Measurements from ENCODE around the gene PCDHGA11.

PCDHGA11 gene

DNA sequence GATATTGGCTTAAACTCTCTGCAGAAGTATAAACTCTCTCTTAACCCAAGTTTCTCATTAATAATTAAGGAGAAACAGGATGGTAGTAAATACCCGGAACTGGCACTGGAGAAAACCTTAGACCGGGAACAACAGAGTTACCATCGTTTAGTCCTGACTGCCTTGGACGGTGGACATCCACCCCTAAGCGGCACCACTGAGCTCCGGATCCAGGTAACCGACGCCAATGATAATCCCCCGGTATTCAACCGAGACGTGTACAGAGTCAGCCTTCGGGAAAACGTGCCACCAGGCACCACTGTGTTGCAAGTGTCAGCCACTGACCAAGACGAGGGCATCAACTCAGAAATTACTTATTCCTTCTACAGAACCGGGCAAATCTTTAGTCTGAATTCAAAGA, 22.2 kb upstream of the PCDHGA11 start:
- no peak for TF ChIP-seq TAF1 (IDR thresholded peaks at IDR 0.05; ENCODE audit: borderline replicate concordance, insufficient read depth, low read length)
- no peak for TF ChIP-seq SIN3A (IDR thresholded peaks at IDR 0.05; ENCODE audit: borderline replicate concordance, insufficient read depth, low read length)
- no peak for TF ChIP-seq POLR2AphosphoS5 (IDR thresholded peaks at IDR 0.05; ENCODE audit: low read depth, low read length)
- no peak for TF ChIP-seq FOXP2 (optimal IDR thresholded peaks at IDR 0.05; ENCODE audit: borderline replicate concordance, extremely low read depth, extremely low read length, insufficient read depth)
- TF ChIP-seq, protein P1, sequence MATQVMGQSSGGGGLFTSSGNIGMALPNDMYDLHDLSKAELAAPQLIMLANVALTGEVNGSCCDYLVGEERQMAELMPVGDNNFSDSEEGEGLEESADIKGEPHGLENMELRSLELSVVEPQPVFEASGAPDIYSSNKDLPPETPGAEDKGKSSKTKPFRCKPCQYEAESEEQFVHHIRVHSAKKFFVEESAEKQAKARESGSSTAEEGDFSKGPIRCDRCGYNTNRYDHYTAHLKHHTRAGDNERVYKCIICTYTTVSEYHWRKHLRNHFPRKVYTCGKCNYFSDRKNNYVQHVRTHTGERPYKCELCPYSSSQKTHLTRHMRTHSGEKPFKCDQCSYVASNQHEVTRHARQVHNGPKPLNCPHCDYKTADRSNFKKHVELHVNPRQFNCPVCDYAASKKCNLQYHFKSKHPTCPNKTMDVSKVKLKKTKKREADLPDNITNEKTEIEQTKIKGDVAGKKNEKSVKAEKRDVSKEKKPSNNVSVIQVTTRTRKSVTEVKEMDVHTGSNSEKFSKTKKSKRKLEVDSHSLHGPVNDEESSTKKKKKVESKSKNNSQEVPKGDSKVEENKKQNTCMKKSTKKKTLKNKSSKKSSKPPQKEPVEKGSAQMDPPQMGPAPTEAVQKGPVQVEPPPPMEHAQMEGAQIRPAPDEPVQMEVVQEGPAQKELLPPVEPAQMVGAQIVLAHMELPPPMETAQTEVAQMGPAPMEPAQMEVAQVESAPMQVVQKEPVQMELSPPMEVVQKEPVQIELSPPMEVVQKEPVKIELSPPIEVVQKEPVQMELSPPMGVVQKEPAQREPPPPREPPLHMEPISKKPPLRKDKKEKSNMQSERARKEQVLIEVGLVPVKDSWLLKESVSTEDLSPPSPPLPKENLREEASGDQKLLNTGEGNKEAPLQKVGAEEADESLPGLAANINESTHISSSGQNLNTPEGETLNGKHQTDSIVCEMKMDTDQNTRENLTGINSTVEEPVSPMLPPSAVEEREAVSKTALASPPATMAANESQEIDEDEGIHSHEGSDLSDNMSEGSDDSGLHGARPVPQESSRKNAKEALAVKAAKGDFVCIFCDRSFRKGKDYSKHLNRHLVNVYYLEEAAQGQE (IDR thresholded peaks at IDR 0.05; ENCODE audit: insufficient read depth in 1 of 2, low read depth in 2 of 2, low read length in 2 of 2), result no peak

DNA sequence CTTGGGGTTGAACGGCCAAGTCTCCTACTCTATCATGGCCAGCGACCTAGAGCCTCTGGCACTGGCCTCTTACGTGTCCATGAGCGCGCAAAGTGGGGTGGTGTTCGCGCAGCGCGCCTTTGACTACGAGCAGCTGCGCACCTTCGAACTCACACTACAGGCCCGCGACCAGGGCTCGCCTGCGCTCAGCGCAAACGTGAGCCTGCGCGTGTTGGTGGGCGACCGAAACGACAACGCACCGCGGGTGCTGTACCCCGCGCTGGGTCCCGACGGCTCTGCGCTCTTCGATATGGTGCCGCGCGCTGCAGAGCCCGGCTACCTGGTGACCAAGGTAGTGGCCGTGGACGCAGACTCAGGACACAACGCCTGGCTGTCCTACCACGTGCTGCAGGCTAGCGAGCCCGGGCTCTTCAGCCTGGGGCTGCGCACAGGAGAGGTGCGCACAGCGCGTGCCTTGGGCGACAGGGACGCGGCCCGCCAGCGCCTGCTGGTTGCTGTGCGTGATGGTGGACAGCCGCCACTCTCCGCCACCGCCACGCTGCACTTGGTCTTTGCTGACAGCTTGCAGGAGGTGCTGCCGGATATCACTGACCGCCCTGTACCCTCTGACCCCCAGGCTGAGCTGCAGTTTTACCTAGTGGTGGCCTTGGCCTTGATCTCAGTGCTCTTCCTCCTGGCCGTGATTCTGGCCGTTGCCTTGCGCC, 21.1 kb upstream of the PCDHGA11 start:
- TF ChIP-seq FOXP2 (optimal IDR thresholded peaks at IDR 0.05; ENCODE audit: borderline replicate concordance, extremely low read depth, extremely low read length, insufficient read depth) (no peak), POLR2AphosphoS5 (IDR thresholded peaks at IDR 0.05; ENCODE audit: low read depth, low read length) (no peak), SIN3A (IDR thresholded peaks at IDR 0.05; ENCODE audit: borderline replicate concordance, insufficient read depth, low read length) (no peak), TAF1 (IDR thresholded peaks at IDR 0.05; ENCODE audit: borderline replicate concordance, insufficient read depth, low read length) (no peak)
- TF ChIP-seq, protein P1 (IDR thresholded peaks at IDR 0.05; ENCODE audit: insufficient read depth in 1 of 2, low read depth in 2 of 2, low read length in 2 of 2), result no peak

DNA sequence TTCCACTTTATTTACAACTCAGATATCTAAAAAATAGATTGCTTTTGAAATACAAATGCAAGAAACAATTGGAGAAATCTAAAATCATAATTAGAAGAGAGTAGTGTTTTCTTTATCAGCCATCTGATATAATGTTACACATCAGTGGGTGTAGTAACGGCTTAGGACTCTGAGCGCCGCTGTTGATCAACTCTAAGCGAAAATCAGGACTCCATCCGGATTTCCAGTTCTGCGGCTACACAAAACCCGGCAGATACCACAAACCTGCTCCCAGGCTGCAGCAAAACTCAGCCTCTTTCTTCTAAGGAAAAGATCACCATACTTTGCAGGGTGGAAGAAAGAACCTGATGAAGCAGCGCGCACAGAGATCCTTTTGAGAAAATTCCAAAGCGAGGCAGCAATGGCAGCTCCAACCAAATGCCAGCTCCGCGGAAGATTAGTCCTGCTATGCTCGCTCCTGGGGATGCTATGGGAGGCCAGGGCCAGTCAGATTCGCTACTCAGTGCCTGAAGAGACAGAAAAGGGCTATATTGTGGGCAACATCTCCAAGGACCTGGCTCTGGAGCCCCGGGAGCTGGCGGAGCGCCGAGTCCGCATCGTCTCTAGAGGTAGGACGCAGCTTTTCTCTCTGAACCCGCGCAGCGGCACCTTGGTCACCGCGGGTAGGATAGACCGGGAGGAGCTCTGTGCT, 18.2 kb upstream of the PCDHGA11 start, which contains the start of gene PCDHGA9:
Gene PCDHGA9, plus strand, starts transcription at position 226 of the 691 bp plus-strand sequence. Its CDS starts 175 bp downstream, at position 401.
- TF ChIP-seq FOXP2 (optimal IDR thresholded peaks at IDR 0.05; ENCODE audit: borderline replicate concordance, extremely low read depth, extremely low read length, insufficient read depth) (no peak), TAF1 (IDR thresholded peaks at IDR 0.05; ENCODE audit: borderline replicate concordance, insufficient read depth, low read length) (no peak), SIN3A (IDR thresholded peaks at IDR 0.05; ENCODE audit: borderline replicate concordance, insufficient read depth, low read length) (no peak), POLR2AphosphoS5 (IDR thresholded peaks at IDR 0.05; ENCODE audit: low read depth, low read length) (no peak)
- TF ChIP-seq, protein P1 (IDR thresholded peaks at IDR 0.05; ENCODE audit: insufficient read depth in 1 of 2, low read depth in 2 of 2, low read length in 2 of 2), result no peak

DNA sequence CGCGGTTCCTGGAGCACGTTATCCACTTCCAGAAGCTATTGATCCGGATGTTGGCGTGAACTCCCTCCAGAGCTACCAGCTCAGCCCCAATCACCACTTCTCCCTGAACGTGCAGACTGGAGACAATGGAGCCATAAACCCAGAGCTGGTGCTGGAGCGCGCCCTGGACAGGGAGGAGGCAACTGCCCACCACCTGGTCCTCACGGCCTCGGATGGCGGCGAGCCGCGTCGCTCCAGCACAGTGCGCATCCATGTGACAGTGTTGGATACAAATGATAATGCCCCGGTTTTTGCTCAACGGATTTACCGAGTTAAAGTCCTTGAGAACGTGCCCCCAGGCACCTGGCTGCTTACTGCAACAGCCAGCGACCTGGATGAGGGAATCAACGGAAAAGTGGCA, 17.5 kb upstream of the PCDHGA11 start:
- TF ChIP-seq POLR2AphosphoS5 (IDR thresholded peaks at IDR 0.05; ENCODE audit: low read depth, low read length) (no peak), TAF1 (IDR thresholded peaks at IDR 0.05; ENCODE audit: borderline replicate concordance, insufficient read depth, low read length) (no peak), FOXP2 (optimal IDR thresholded peaks at IDR 0.05; ENCODE audit: borderline replicate concordance, extremely low read depth, extremely low read length, insufficient read depth) (no peak), SIN3A (IDR thresholded peaks at IDR 0.05; ENCODE audit: borderline replicate concordance, insufficient read depth, low read length) (no peak)
- TF ChIP-seq, protein P1 (IDR thresholded peaks at IDR 0.05; ENCODE audit: insufficient read depth in 1 of 2, low read depth in 2 of 2, low read length in 2 of 2), result no peak

Measured in PFSK-1 (cell line).